Hepatocyte (in vitro differentiated cells): ENCODE data around the gene CPLX1.
"Not testable (repeated sequence)": the region's sequence is repeated elsewhere in the genome, so short reads cannot be mapped to it uniquely, and the experiment has no call there.

Source experiments
- CTCF ChIP-seq: fragments of 200-600 bp; sonication (generic); IDR thresholded peaks from 2 replicates; pipeline ENCODE4 v1.5.1; 2016; ENCODE audit warnings: antibody characterized with exemption, mild to moderate bottlenecking; ENCODE audit not compliant: poor library complexity
- EZH2 ChIP-seq: fragments of 200-600 bp; sonication (generic); IDR thresholded peaks from 2 replicates; pipeline ENCODE4 v1.6.1; 2016; ENCODE audit warnings: antibody characterized with exemption, mild to moderate bottlenecking, borderline replicate concordance
- EZH2phosphoT487 ChIP-seq: fragments of 200-600 bp; sonication (generic); IDR thresholded peaks from one replicate; pipeline ENCODE4 v1.6.1; 2018; ENCODE audit warnings: antibody characterized with exemption, mild to moderate bottlenecking, low read depth, moderate library complexity; ENCODE audit not compliant: unreplicated experiment, severe bottlenecking

GRCh38 chr4:753186-753585, 72.7 kb downstream of the CPLX1 start:
- TF ChIP-seq CTCF, EZH2, EZH2phosphoT487: not testable (repeated sequence)
